Thoracic aorta (tissue), 2 donors: ENCODE results near the gene RGS2. TPM values are rescaled to one million over a fixed set of nuclear protein-coding genes. Genes with fewer than 3 reads are reported as not detected.

ENCODE experiments used
- ATAC-seq: fragments of 150-250 bp; one replicate; pipeline ENCODE4 v1.8.0; 2017; ENCODE audit warnings: low read depth; ENCODE audit not compliant: insufficient number of reproducible peaks, low FRiP score
- DNase-seq: peaks from one replicate; pipeline ENCODE4 v3.0.0-alpha.2; 2020; ENCODE audit warnings: low spot score
- H3K27ac ChIP-seq, 2 donors: fragments of 200-600 bp; sonication (generic); 1 replicate in 1 of 2; 2 replicates in 1 of 2; pipeline ENCODE4 v1.5.1; 2016; ENCODE audit warnings: mild to moderate bottlenecking in 2 of 2, moderate library complexity in 2 of 2
- H3K27me3 ChIP-seq: fragments of 200-600 bp; sonication (generic); replicated peaks from 2 replicates; pipeline ENCODE4 v1.6.0; 2016; ENCODE audit warnings: mild to moderate bottlenecking; ENCODE audit not compliant: insufficient read depth
- H3K36me3 ChIP-seq: fragments of 200-600 bp; sonication (generic); one replicate; pipeline ENCODE4 v1.5.1; 2016
- H3K4me1 ChIP-seq, 2 donors: fragments of 200-600 bp; sonication (generic); 1 replicate in 1 of 2; 2 replicates in 1 of 2; pipeline versions ENCODE4 v1.5.1 to v1.6.0; 2016; ENCODE audit warnings: low read depth in 2 of 2, mild to moderate bottlenecking in 1 of 2; ENCODE audit not compliant: control insufficient read depth in 1 of 2
- H3K4me3 ChIP-seq: fragments of 200-600 bp; sonication (generic); 2 replicates; pipeline ENCODE4 v1.5.1; 2016; ENCODE audit warnings: mild to moderate bottlenecking
- H3K9me3 ChIP-seq: fragments of 200-600 bp; sonication (generic); 2 replicates; pipeline ENCODE4 v1.5.1; 2016
- CTCF ChIP-seq: fragments of 200-600 bp; sonication (generic); IDR thresholded peaks from one replicate; pipeline ENCODE4 v1.5.1; 2019; ENCODE audit warnings: antibody characterized with exemption
- total RNA-seq, 2 donors: library from RNA; depleted of rRNA; stranded (reverse); fragments of >200 nt; gene quantifications; one replicate each; pipeline versions ENCODE4 v1.1.0 to v1.2.3, GENCODE V29; 2016

RGS2 gene
- total RNA-seq, 2 donors from 2014 or later = 85.2 to 188 TPM

- peaks cover 9 to 32% of the 10 kb centered on the region in 2 donors for H3K4me1 ChIP-seq
- no peak for DNase-seq
- H3K27ac ChIP-seq = peak overlapping the region; percentile 82 to 83
- no peaks in the 10 kb centered on the region for H3K9me3 ChIP-seq
- H3K27me3 ChIP-seq = no peaks in the 10 kb centered on the region
- TF ChIP-seq CTCF = no peak
- ATAC-seq = no peak
- peak overlapping the region; percentile 98 for H3K4me3 ChIP-seq
- no peaks in the 10 kb centered on the region for H3K36me3 ChIP-seq
These were observed 1.4 kb upstream of the RGS2 start for GRCh38 chr1:192807211-192808162.

- ATAC-seq = peak; percentile 18
- Histone ChIP-seq H3K4me1 (peaks cover 9 to 36% of the 10 kb centered on the region in 2 donors), H3K27ac (peak overlapping the region; percentile 82 to 83), H3K27me3 (no peaks in the 10 kb centered on the region), H3K36me3 (no peaks in the 10 kb centered on the region), H3K9me3 (no peaks in the 10 kb centered on the region), H3K4me3 (peak overlapping the region; percentile 98)
- no peak for DNase-seq
- no peak for TF ChIP-seq CTCF
These were observed 699 bp upstream of the RGS2 start for GRCh38 chr1:192808163-192808517.

- Histone ChIP-seq H3K9me3 (no peaks in the 10 kb centered on the region), H3K27ac (peak overlapping the region; percentile 82 to 83), H3K4me3 (peak overlapping the region; percentile 98), H3K4me1 (peaks cover 9 to 46% of the 10 kb centered on the region in 2 donors), H3K36me3 (no peaks in the 10 kb centered on the region), H3K27me3 (no peaks in the 10 kb centered on the region)
- DNase-seq (no peak), ATAC-seq (no peak)
- no peak for TF ChIP-seq CTCF
These were observed 741 bp downstream of the RGS2 start for GRCh38 chr1:192809307-192810252.

- H3K9me3 ChIP-seq = no peaks in the 10 kb centered on the region
- peak overlapping the region; percentile 98 for H3K4me3 ChIP-seq
- H3K36me3 ChIP-seq = no peaks in the 10 kb centered on the region
- ATAC-seq (no peak), DNase-seq (no peak)
- peaks cover 9 to 46% of the 10 kb centered on the region in 2 donors for H3K4me1 ChIP-seq
- H3K27me3 ChIP-seq = no peaks in the 10 kb centered on the region
- peak overlapping the region; percentile 82 to 83 for H3K27ac ChIP-seq
- no peak for TF ChIP-seq CTCF
These were observed 1.5 kb downstream of the RGS2 start for GRCh38 chr1:192810253-192810880.
